Astrocyte (in vitro differentiated cells and primary cell): ENCODE results near the gene RSPH1.

Experiments used
- CTCF ChIP-seq: IDR thresholded peaks from 2 replicates; pipeline ENCODE4 v1.5.1; 2011; ENCODE audit warnings: low read depth, mild to moderate bottlenecking, inconsistent platforms, low read length, moderate library complexity; ENCODE audit not compliant: insufficient read depth
- EZH2 ChIP-seq: IDR thresholded peaks from 2 replicates; pipeline ENCODE4 v1.6.1; 2012; ENCODE audit warnings: mild to moderate bottlenecking, low read length, inconsistent platforms; ENCODE audit not compliant: insufficient read depth

GRCh38 chr21:42536601-42537000 is 40.6 kb upstream of the RSPH1 start:
- TF ChIP-seq CTCF = no peak
- TF ChIP-seq EZH2 = no peak
